Astrocyte of the cerebellum (primary cell): ENCODE results near the gene MMS19.

Source experiments
- DNase-seq: peaks from one replicate; pipeline ENCODE4 v3.0.0-alpha.2; 2011; ENCODE audit warnings: low read depth
- H3K4me3 ChIP-seq: 2 replicates; pipeline ENCODE4 v1.5.1; 2011; ENCODE audit warnings: mild to moderate bottlenecking, low read depth, low read length, moderate library complexity
- CTCF ChIP-seq: IDR thresholded peaks from 2 replicates; pipeline ENCODE4 v1.5.1; 2012; ENCODE audit warnings: low read length, low read depth, moderate library complexity, mild to moderate bottlenecking; ENCODE audit errors: missing control alignments
- in situ Hi-C: cut with HindIII; loops from 2 replicates; pipeline ENCODE4 v1.10.0; 2017; ENCODE audit warnings: low sequenced_read_pairs

The MMS19 gene

GRCh38 chr10:97456686-97457065 is 41.5 kb downstream of the MMS19 start:
- in situ Hi-C loops, result no loop called here
- no peak overlapping the region for H3K4me3 ChIP-seq

GRCh38 chr10:97456034-97456685 is 42.1 kb downstream of the MMS19 start:
- DNase-seq, result no peak
- in situ Hi-C loops, result no loop called here

More at GRCh38 chr10:97456686-97457065, 41.5 kb downstream of the MMS19 start:
- no peak for DNase-seq
- TF ChIP-seq CTCF, result no peak

GRCh38 chr10:97454330-97455036 is 43.7 kb downstream of the MMS19 start:
- in situ Hi-C loops, result no loop called here
- no peak overlapping the region for H3K4me3 ChIP-seq
- no peak for DNase-seq
- no peak for TF ChIP-seq CTCF

More at GRCh38 chr10:97456034-97456685, 42.1 kb downstream of the MMS19 start:
- TF ChIP-seq CTCF, result no peak
- H3K4me3 ChIP-seq, result no peak overlapping the region

GRCh38 chr10:97452352-97452751 is 45.9 kb downstream of the MMS19 start:
- in situ Hi-C loops, result no loop called here
- no peak for TF ChIP-seq CTCF
- no peak for DNase-seq
- H3K4me3 ChIP-seq, result no peak overlapping the region

- in situ Hi-C loops, result no loop called here
- H3K4me3 ChIP-seq, result no peak overlapping the region
- TF ChIP-seq CTCF, result no peak
- DNase-seq, result no peak
Observed at GRCh38 chr10:97451605-97452004, 46.6 kb downstream of the MMS19 start.

GRCh38 chr10:97450828-97451227 is 47.4 kb downstream of the MMS19 start:
- no peak overlapping the region for H3K4me3 ChIP-seq
- in situ Hi-C loops, result no loop called here
- no peak for DNase-seq
- no peak for TF ChIP-seq CTCF
